Activated naive CD4-positive, alpha-beta T cell treated with anti-CD3 and anti-CD28 coated beads, Interleukin-2, amount 50 U/mL, for 72 hours (primary cell): ENCODE results near the gene FHIT. TPM values are rescaled to one million over a fixed set of nuclear protein-coding genes. Genes with fewer than 3 reads are reported as not detected.

Source experiments
- ATAC-seq, 2 donors: fragments of 150-1000 bp; cut with Tn5 transposase; 2 replicates each; pipeline ENCODE4 v1.10.0; 2021; ENCODE audit warnings: mild to moderate bottlenecking in 2 of 2, moderate library complexity in 2 of 2
- DNase-seq, 2 donors: peaks; one replicate each; pipeline ENCODE4 v3.0.0; 2021 to 2022; ENCODE audit warnings: low spot score in 2 of 2
- H3K27ac Mint-ChIP-seq, 2 donors: one replicate each; pipeline ENCODE4 v1.8.0; 2022; ENCODE audit warnings: mild to moderate bottlenecking in 2 of 2, mixed read lengths in 2 of 2
- H3K36me3 Mint-ChIP-seq, 2 donors: one replicate each; pipeline ENCODE4 v1.8.0; 2022; ENCODE audit warnings: mixed read lengths in 2 of 2
- H3K9me3 Mint-ChIP-seq, 2 donors: one replicate each; pipeline ENCODE4 v1.8.0; 2022; ENCODE audit warnings: mixed read lengths in 2 of 2
- total RNA-seq, 2 donors: library from RNA; stranded (reverse); gene quantifications; one replicate each; pipeline ENCODE4 v1.2.3, GENCODE V29; 2022

FHIT gene
- total RNA-seq, 2 donors from 2014 or later, result 21.3 to 37.0 TPM

DNA sequence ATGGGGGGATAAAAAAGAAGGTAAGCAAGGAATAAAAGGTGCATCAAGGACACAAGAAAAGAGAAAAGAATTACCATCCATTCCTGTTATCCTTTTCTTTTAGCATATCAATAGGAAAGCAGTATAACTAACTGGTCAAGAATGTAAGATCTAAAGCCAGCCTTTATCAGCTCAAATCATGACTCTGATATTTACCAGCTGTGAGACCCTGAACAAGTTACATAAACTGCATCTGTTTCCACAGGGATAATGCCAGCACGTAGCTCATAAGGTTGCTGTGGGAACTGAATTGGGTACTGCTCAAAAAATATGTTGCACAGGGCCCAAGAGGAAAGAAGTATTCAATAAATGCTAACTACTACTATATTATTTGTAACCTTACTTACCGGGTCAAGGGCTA, 1109.2 kb downstream of the FHIT start:
- Mint-ChIP-seq H3K9me3 (no peaks in the 10 kb centered on the region), H3K36me3 (no peaks in the 10 kb centered on the region), H3K27ac (no peak overlapping the region)
- DNase-seq, result no peak
- no peak for ATAC-seq

- no peak overlapping the region for H3K27ac Mint-ChIP-seq
- peak; percentile 41 to 59 for ATAC-seq
- no peaks in the 10 kb centered on the region for H3K36me3 Mint-ChIP-seq
- no peak for DNase-seq
- no peaks in the 10 kb centered on the region for H3K9me3 Mint-ChIP-seq
These were observed 1111.1 kb downstream of the FHIT start for GRCh38 chr3:60140160-60140559.

DNA sequence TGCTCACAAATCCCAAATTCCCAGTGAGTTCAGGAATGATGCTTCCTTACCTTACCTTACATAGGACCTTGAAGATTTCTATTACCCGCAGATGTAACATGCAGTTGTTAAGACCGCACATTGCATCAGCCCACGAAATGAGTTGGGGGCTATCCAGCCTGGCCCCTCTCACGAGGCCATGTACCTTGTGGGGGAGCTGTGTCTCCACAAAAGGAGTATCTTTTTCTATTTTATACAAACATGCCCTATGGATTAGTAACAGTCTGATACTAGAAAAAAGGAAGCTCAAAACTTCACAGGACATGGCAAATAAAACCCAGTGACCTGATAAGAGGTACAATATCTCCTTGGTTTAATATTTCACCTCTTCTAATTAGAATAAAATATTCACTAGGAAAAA, 1114.7 kb downstream of the FHIT start:
- ATAC-seq, result no peak
- H3K9me3 Mint-ChIP-seq, result peaks cover 0 to 3% of the 10 kb centered on the region in 2 donors

GRCh38 chr3:60135474-60135873, 1115.8 kb downstream of the FHIT start:
- Mint-ChIP-seq H3K9me3 (peaks cover 0 to 3% of the 10 kb centered on the region in 2 donors), H3K36me3 (peaks cover 0 to 5% of the 10 kb centered on the region in 2 donors), H3K27ac (no peak overlapping the region)
- ATAC-seq, result no peak
- DNase-seq, result no peak

More for the DNA sequence above, 1114.7 kb downstream of the FHIT start:
- Mint-ChIP-seq H3K27ac (no peak overlapping the region), H3K36me3 (peaks cover 0 to 5% of the 10 kb centered on the region in 2 donors)
- no peak for DNase-seq

- peaks cover 2 to 5% of the 10 kb centered on the region in 2 donors for H3K36me3 Mint-ChIP-seq
- peaks cover 0 to 4% of the 10 kb centered on the region in 2 donors for H3K9me3 Mint-ChIP-seq
- DNase-seq, result no peak
- H3K27ac Mint-ChIP-seq, result no peak overlapping the region
- no peak for ATAC-seq
These were observed 1117.7 kb downstream of the FHIT start for GRCh38 chr3:60133269-60134162.

- Mint-ChIP-seq H3K27ac (peak overlapping the region in 1 of 2 donors; percentile 7), H3K36me3 (peaks cover 5 to 9% of the 10 kb centered on the region in 2 donors), H3K9me3 (peaks cover 8% of the 10 kb centered on the region in 2 donors)
- ATAC-seq, result no peak
- no peak for DNase-seq
These were observed 1119.6 kb downstream of the FHIT start for GRCh38 chr3:60131618-60132017.

DNA sequence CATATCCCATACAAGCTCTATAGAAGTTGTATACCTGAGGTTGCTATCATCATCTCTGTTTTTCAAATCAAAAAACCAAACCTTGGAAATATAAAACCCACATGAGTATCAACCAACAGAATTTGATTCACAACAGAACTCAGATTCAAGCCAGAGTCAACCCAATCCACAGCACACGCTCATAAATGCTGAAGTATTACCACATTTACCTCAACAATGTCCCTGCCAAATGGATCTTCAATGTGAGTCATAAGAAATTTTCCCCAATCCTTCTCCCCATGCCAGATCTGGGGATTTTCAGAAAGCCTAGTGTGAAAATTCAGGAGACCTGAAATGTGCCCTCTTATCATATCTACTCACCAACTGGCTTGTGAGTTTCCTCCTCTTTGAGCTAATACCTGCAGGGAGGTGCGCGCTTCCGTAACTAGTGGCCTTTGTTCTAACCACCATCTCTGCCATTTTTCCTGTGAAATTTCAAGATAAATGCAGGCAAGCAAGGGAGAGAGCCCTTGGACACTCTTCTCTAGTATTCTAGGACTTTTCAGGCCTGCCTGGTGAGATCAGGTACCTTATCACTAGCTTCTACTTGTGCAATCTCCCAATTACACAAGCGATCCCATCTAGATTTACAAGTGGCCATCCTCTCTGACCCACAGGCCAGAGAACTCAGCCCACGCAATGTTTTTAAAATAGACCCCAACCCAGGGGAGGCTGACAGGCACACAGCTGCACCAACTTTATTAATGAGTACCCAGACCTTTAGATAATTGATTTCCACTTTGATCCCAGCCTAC, 1124.5 kb downstream of the FHIT start:
- ATAC-seq, result peak in 1 of 2 donors; percentile 44
- Mint-ChIP-seq H3K27ac (no peak overlapping the region), H3K36me3 (peaks cover 4 to 5% of the 10 kb centered on the region in 2 donors), H3K9me3 (peaks cover 4 to 8% of the 10 kb centered on the region in 2 donors)
- DNase-seq, result no peak

DNA sequence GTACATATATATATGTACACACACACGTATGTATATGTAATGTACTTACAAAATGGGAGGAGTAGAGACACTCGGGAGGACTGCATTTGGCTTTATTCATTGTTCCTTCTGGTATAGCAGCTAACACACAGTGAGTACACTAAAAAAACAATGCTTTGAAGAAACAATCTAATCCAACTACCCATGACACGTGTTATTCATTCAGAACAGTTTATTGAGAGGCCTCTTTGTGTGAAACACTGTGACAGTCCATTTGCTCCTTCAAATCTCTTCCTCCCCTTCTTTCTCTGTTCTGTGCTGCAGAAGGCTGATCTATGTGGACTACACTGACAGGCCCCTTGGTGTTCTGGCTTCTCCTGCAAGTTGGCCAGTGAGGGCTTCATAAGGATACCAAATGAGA, 1125.6 kb downstream of the FHIT start:
- peaks cover 4 to 5% of the 10 kb centered on the region in 2 donors for H3K36me3 Mint-ChIP-seq
- no peak for DNase-seq
- H3K27ac Mint-ChIP-seq, result no peak overlapping the region
- H3K9me3 Mint-ChIP-seq, result peaks cover 4 to 8% of the 10 kb centered on the region in 2 donors
- ATAC-seq, result no peak

- no peak overlapping the region for H3K27ac Mint-ChIP-seq
- DNase-seq, result no peak
- no peaks in the 10 kb centered on the region for H3K36me3 Mint-ChIP-seq
- no peak for ATAC-seq
- H3K9me3 Mint-ChIP-seq, result no peaks in the 10 kb centered on the region
These were observed 1131.0 kb downstream of the FHIT start for GRCh38 chr3:60120245-60120644.

- no peak overlapping the region for H3K27ac Mint-ChIP-seq
- H3K36me3 Mint-ChIP-seq, result no peaks in the 10 kb centered on the region
- no peak for ATAC-seq
- H3K9me3 Mint-ChIP-seq, result peaks cover 0 to 7% of the 10 kb centered on the region in 2 donors
- DNase-seq, result no peak
These were observed 1137.1 kb downstream of the FHIT start for GRCh38 chr3:60114191-60114590.

DNA sequence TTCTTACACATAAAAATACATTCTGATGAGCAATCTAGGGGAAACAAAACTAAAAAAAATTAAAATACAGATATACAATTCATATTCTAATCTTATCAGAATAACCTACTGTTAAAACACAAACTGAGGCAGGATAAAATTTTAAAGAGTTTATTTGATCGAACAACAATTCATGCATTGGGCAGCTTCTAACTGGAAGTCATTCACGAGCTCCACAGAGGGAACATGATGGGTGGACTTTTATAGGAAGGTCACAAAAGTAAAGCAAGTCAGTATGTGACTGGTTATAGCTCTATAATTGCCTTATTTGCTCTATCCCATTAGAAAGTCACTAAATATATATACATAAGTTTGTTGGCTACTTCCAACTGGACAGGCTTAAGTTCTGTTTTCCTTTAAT, 1144.0 kb downstream of the FHIT start:
- Mint-ChIP-seq H3K36me3 (no peaks in the 10 kb centered on the region), H3K9me3 (peaks cover 0 to 3% of the 10 kb centered on the region in 2 donors), H3K27ac (no peak overlapping the region)
- DNase-seq (no peak), ATAC-seq (no peak)

DNA sequence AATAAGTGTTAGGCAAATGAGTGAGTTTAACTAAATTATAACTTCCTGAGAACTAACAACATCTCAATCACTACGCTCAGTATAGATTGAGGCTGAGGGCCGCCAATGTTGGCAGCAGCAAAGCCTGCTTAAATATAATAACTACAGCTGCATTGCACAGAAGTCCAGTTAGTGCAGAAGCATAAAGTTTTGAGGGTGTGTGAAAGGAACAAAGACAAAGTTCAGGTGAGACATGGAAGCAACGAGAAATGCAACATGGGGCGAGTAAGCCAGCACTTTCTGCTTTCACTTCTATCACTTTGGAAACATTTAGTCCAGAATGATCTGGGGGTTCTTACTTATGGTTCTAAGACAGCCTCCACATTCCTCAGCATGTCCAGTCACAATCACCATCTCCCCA, 1149.1 kb downstream of the FHIT start:
- Mint-ChIP-seq H3K9me3 (peaks cover 0 to 10% of the 10 kb centered on the region in 2 donors), H3K36me3 (no peaks in the 10 kb centered on the region), H3K27ac (no peak overlapping the region)
- DNase-seq (no peak), ATAC-seq (no peak)

DNA sequence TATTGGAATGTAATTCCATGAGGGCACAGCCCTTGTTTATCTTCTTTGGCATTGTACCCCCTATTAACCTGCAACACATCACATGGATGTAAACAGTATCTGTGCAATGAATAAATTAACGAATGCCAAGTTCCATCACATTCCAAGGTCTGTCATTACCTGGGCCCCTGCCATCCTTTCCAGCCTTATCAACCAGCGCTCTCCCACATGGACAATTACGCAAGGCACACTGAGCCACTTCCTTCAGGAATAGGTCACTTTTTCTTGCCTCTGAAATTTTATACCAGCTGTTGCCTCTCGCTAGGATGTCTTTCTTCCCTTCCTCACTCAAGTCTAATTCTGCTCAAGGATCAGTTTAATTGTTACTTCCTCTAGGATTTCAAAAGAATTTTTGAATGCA, 1149.6 kb downstream of the FHIT start:
- ATAC-seq (no peak), DNase-seq (no peak)
- Mint-ChIP-seq H3K36me3 (no peaks in the 10 kb centered on the region), H3K27ac (peak overlapping the region in 1 of 2 donors; percentile 52), H3K9me3 (peaks cover 0 to 10% of the 10 kb centered on the region in 2 donors)

GRCh38 chr3:60096403-60096802, 1154.8 kb downstream of the FHIT start:
- Mint-ChIP-seq H3K36me3 (peaks cover 11% of the 10 kb centered on the region in 2 donors), H3K27ac (no peak overlapping the region), H3K9me3 (peaks cover 5 to 10% of the 10 kb centered on the region in 2 donors)
- no peak for DNase-seq
- ATAC-seq, result no peak

GRCh38 chr3:60095930-60096329, 1155.3 kb downstream of the FHIT start:
- Mint-ChIP-seq H3K27ac (no peak overlapping the region), H3K9me3 (peaks cover 5 to 9% of the 10 kb centered on the region in 2 donors), H3K36me3 (peaks cover 11 to 16% of the 10 kb centered on the region in 2 donors)
- no peak for DNase-seq
- no peak for ATAC-seq

- no peak for ATAC-seq
- Mint-ChIP-seq H3K27ac (no peak overlapping the region), H3K9me3 (peaks cover 5 to 9% of the 10 kb centered on the region in 2 donors), H3K36me3 (peaks cover 11 to 16% of the 10 kb centered on the region in 2 donors)
- no peak for DNase-seq
These were observed 1155.7 kb downstream of the FHIT start for GRCh38 chr3:60095516-60095915.

- peaks cover 5 to 9% of the 10 kb centered on the region in 2 donors for H3K9me3 Mint-ChIP-seq
- DNase-seq (no peak), ATAC-seq (no peak)
These were observed 1156.8 kb downstream of the FHIT start for GRCh38 chr3:60094392-60094947.

More at GRCh38 chr3:60094392-60094947, 1156.8 kb downstream of the FHIT start:
- Mint-ChIP-seq H3K27ac (no peak overlapping the region), H3K36me3 (peaks cover 11 to 16% of the 10 kb centered on the region in 2 donors)
